SK-N-SH treated with all-trans-retinoic acid at 6 μM for 48 hours (cell line): ENCODE data around the gene GHSR.

ENCODE experiments used
- ATAC-seq: fragments of 200-7000 bp; cut with Tn5 transposase; 3 replicates; pipeline ENCODE4 v1.9.1; 2020; ENCODE audit warnings: mild to moderate bottlenecking, moderate library complexity
- ARNTL ChIP-seq: fragments of 450-650 bp; formaldehyde crosslinking; IDR thresholded peaks from 2 replicates; pipeline ENCODE4 v1.5.0; 2020; ENCODE audit warnings: low read depth, mild to moderate bottlenecking, moderate library complexity, borderline replicate concordance
- BACH2 ChIP-seq: fragments of 250-450 bp; sonication (Bioruptor Pico); IDR thresholded peaks from 2 replicates; pipeline ENCODE4 v1.9.0; 2021; ENCODE audit warnings: mild to moderate bottlenecking, borderline replicate concordance
- CSRNP3 ChIP-seq: fragments of 250-450 bp; sonication (Bioruptor Pico); IDR thresholded peaks from 2 replicates; pipeline ENCODE4 v1.5.1; 2021; ENCODE audit warnings: mild to moderate bottlenecking, moderate library complexity
- ESRRG ChIP-seq: fragments of 250-450 bp; sonication (Bioruptor Pico); IDR thresholded peaks from 2 replicates; pipeline ENCODE4 v1.6.1; 2021; ENCODE audit warnings: mild to moderate bottlenecking
- GLIS3 ChIP-seq: fragments of 250-450 bp; sonication (Bioruptor Pico); IDR thresholded peaks from 2 replicates; pipeline ENCODE4 v1.5.0; 2020; ENCODE audit warnings: mild to moderate bottlenecking, moderate library complexity
- ISL1 ChIP-seq: fragments of 250-450 bp; sonication (Bioruptor Pico); IDR thresholded peaks from 2 replicates; pipeline ENCODE4 v2.1.2; 2022; ENCODE audit warnings: mild to moderate bottlenecking, moderate library complexity
- OSR1 ChIP-seq: fragments of 250-450 bp; sonication (Bioruptor Pico); IDR thresholded peaks from 2 replicates; pipeline ENCODE4 v1.8.0; 2022; ENCODE audit warnings: moderate library complexity, mild to moderate bottlenecking, inconsistent platforms
- PATZ1 ChIP-seq: fragments of 250-450 bp; sonication (Bioruptor Pico); IDR thresholded peaks from 2 replicates; pipeline ENCODE4 v1.8.0; 2020; ENCODE audit warnings: mild to moderate bottlenecking, moderate library complexity, borderline replicate concordance
- POU6F1 ChIP-seq: fragments of 250-450 bp; sonication (Bioruptor Pico); IDR thresholded peaks from 2 replicates; pipeline ENCODE4 v1.8.0; 2021; ENCODE audit warnings: low read depth, mild to moderate bottlenecking, moderate library complexity, borderline replicate concordance
- PPARA ChIP-seq: fragments of 250-450 bp; sonication (Bioruptor Pico); IDR thresholded peaks from 2 replicates; pipeline ENCODE4 v1.5.0; 2020; ENCODE audit warnings: mild to moderate bottlenecking, borderline replicate concordance
- RARB ChIP-seq: fragments of 250-450 bp; sonication (Bioruptor Pico); IDR thresholded peaks from 2 replicates; pipeline ENCODE4 v1.8.0; 2021; ENCODE audit warnings: mild to moderate bottlenecking, moderate library complexity
- SNAI2 ChIP-seq: fragments of 250-450 bp; sonication (Bioruptor Pico); IDR thresholded peaks from 2 replicates; pipeline ENCODE4 v1.5.0; 2020; ENCODE audit warnings: mild to moderate bottlenecking, moderate library complexity
- TOX ChIP-seq: fragments of 250-450 bp; sonication (Bioruptor Pico); IDR thresholded peaks from 2 replicates; pipeline ENCODE4 v1.8.0; 2021; ENCODE audit warnings: mild to moderate bottlenecking, moderate library complexity, borderline replicate concordance
- ZC3H10 ChIP-seq: fragments of 250-450 bp; sonication (Bioruptor Pico); IDR thresholded peaks from 2 replicates; pipeline ENCODE4 v1.5.1; 2021; ENCODE audit warnings: mild to moderate bottlenecking, moderate library complexity
- ZFP3 ChIP-seq: fragments of 250-450 bp; sonication (Bioruptor Pico); IDR thresholded peaks from 2 replicates; pipeline ENCODE4 v1.5.0; 2020; ENCODE audit warnings: mild to moderate bottlenecking, moderate library complexity
- ZFP30 ChIP-seq: fragments of 450-650 bp; formaldehyde crosslinking; IDR thresholded peaks from 2 replicates; pipeline ENCODE4 v1.5.0; 2022; ENCODE audit warnings: mild to moderate bottlenecking, moderate library complexity
- ZNF565 ChIP-seq: fragments of 450-650 bp; formaldehyde crosslinking; conservative IDR thresholded peaks from 2 replicates; pipeline ENCODE4 v1.5.0; 2020; ENCODE audit warnings: low read depth, mild to moderate bottlenecking, moderate library complexity
- ZNF70 ChIP-seq: fragments of 450-650 bp; formaldehyde crosslinking; IDR thresholded peaks from 2 replicates; pipeline ENCODE4 v1.5.0; 2020; ENCODE audit warnings: mild to moderate bottlenecking, moderate library complexity
- ZNF8 ChIP-seq: fragments of 450-650 bp; formaldehyde crosslinking; IDR thresholded peaks from 2 replicates; pipeline ENCODE4 v1.5.0; 2020; ENCODE audit warnings: mild to moderate bottlenecking, moderate library complexity
- TF ChIP-seq, protein P1 (sequence below): fragments of 250-450 bp; sonication (Bioruptor Pico); IDR thresholded peaks from 2 replicates; pipeline ENCODE4 v1.5.0; 2020; ENCODE audit warnings: mild to moderate bottlenecking, moderate library complexity

GHSR gene

GRCh38 chr3:172402090-172402489 lies 46.2 kb downstream of the GHSR start:
- no peak for ATAC-seq
- no peak for TF ChIP-seq ARNTL (CRISPR knock-in tag)
- TF ChIP-seq CSRNP3 (CRISPR knock-in tag): no peak
- TF ChIP-seq, protein P1, sequence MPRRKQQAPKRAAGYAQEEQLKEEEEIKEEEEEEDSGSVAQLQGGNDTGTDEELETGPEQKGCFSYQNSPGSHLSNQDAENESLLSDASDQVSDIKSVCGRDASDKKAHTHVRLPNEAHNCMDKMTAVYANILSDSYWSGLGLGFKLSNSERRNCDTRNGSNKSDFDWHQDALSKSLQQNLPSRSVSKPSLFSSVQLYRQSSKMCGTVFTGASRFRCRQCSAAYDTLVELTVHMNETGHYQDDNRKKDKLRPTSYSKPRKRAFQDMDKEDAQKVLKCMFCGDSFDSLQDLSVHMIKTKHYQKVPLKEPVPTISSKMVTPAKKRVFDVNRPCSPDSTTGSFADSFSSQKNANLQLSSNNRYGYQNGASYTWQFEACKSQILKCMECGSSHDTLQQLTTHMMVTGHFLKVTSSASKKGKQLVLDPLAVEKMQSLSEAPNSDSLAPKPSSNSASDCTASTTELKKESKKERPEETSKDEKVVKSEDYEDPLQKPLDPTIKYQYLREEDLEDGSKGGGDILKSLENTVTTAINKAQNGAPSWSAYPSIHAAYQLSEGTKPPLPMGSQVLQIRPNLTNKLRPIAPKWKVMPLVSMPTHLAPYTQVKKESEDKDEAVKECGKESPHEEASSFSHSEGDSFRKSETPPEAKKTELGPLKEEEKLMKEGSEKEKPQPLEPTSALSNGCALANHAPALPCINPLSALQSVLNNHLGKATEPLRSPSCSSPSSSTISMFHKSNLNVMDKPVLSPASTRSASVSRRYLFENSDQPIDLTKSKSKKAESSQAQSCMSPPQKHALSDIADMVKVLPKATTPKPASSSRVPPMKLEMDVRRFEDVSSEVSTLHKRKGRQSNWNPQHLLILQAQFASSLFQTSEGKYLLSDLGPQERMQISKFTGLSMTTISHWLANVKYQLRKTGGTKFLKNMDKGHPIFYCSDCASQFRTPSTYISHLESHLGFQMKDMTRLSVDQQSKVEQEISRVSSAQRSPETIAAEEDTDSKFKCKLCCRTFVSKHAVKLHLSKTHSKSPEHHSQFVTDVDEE (CRISPR knock-in tag): no peak
- no peak for TF ChIP-seq ISL1
- TF ChIP-seq PPARA (CRISPR knock-in tag): no peak
- no peak for TF ChIP-seq OSR1 (CRISPR knock-in tag)
- TF ChIP-seq ZFP30 (CRISPR knock-in tag): no peak
- no peak for TF ChIP-seq TOX (CRISPR knock-in tag)
- no peak for TF ChIP-seq ESRRG (CRISPR knock-in tag)
- no peak for TF ChIP-seq ZNF8 (CRISPR knock-in tag)
- no peak for TF ChIP-seq SNAI2 (CRISPR knock-in tag)
- no peak for TF ChIP-seq RARB (CRISPR knock-in tag)
- TF ChIP-seq POU6F1: no peak
- TF ChIP-seq, all 23 proteins: peak for 0

DNA sequence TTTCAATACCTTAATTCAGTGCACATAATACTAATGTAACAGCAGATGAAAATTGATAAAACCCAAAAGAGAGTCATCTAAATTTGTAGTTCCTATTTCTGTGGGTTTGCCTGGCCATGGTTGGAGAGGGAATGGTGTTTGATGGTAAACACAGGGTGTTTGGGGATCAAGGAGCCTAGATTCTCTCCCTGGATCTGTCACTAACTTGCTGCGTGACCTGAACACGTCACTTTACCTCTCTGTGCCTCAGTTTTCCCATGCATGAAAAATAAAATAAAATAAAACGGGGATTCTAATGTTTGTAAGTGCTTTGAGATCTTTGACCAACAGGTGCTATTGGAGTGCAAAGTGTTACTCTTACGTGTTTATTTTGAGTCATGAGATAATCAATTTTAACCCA lies 49.8 kb downstream of the GHSR start:
- ATAC-seq: no peak
- TF ChIP-seq, protein P1 (CRISPR knock-in tag): no peak
- no peak for TF ChIP-seq ZNF8 (CRISPR knock-in tag)
- no peak for TF ChIP-seq ZNF565 (CRISPR knock-in tag)
- TF ChIP-seq PATZ1 (CRISPR knock-in tag): no peak
- no peak for TF ChIP-seq CSRNP3 (CRISPR knock-in tag)
- no peak for TF ChIP-seq ZC3H10 (CRISPR knock-in tag)
- TF ChIP-seq GLIS3 (CRISPR knock-in tag): no peak
- TF ChIP-seq ZNF70 (CRISPR knock-in tag): no peak
- TF ChIP-seq BACH2 (CRISPR knock-in tag): no peak
- no peak for TF ChIP-seq PPARA (CRISPR knock-in tag)
- no peak for TF ChIP-seq ZFP30 (CRISPR knock-in tag)
- no peak for TF ChIP-seq OSR1 (CRISPR knock-in tag)
- TF ChIP-seq ZFP3 (CRISPR knock-in tag): no peak
